GM18505 (cell line): ENCODE data around the gene OR8I2.
"Not testable (repeated sequence)": the region's sequence is repeated elsewhere in the genome, so short reads cannot be mapped to it uniquely, and the experiment has no call there.

Experiments
- ATAC-seq: cut with Tn5 transposase; IDR thresholded peaks from one replicate; pipeline ENCODE4 v1.9.1; 2021; ENCODE audit not compliant: unreplicated experiment
- POLR2A ChIP-seq: IDR thresholded peaks from 4 replicates; pipeline ENCODE4 v1.6.1; 2011; ENCODE audit warnings: borderline replicate concordance; ENCODE audit not compliant: insufficient read depth, insufficient read length; ENCODE audit errors: extremely low read depth

Gene OR8I2

DNA sequence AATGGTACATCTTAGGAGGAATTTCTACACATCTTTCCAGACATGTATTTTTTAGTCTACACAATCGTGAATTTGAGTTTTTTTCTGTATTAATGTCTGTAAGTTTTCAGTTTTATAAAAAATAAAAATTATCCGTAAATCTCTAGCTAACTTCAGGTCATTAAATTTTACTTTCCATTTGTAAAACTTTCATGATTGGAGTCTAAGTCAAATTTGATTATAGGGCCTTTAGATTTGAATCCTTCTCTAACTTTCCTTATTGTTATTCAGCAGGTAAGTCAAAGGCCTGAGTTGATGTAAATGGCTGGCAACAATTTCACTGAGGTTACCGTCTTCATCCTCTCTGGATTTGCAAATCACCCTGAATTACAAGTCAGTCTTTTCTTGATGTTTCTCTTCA lies at the start of gene OR8I2:
Gene OR8I2 (plus strand): TSS at position 301 of the 400 bp plus-strand sequence. CDS start 0 bp downstream, at position 301.
- TF ChIP-seq POLR2A, result no peak
- ATAC-seq, result no peak

DNA sequence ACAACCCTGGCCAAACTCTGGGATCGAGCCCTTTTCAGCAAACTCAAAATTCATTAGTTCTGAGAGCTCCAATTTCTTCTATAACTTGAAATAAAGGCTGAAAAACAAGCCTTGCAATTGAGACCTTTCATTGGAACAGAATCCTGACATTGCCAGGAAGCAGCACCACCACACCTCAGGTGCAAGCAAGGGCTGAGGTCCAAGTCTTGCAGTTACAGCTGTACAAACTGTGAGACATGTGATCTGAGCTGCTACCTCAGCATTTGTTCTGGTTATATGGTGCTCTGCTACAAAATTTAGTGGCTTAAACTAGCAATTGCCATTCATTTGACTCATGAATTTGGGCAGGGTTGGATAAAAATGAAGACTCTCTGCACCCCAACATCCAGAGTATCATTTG lies 47.6 kb upstream of the OR8I2 start:
- ATAC-seq, result no peak

DNA sequence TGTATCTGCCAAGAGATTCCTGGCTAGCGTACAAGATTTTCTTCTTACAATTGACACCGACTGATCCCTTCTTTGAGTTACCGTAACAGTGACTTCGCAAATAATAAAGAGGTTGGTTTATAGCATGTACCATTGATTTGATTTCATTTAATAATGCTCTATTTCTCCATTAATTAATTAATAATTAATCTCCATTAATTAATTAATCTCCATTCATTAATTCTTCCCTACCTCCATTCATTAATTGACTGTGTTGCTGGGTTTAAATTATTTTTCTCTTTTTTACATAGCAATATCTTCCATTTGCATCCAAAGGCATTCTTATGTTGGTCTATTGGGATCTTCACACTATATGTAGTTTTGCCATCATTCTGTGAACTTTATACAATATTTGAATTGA lies 44.6 kb upstream of the OR8I2 start:
- TF ChIP-seq POLR2A, result no peak
- no peak for ATAC-seq

More for the DNA sequence above, 47.6 kb upstream of the OR8I2 start:
- TF ChIP-seq POLR2A, result no peak

DNA sequence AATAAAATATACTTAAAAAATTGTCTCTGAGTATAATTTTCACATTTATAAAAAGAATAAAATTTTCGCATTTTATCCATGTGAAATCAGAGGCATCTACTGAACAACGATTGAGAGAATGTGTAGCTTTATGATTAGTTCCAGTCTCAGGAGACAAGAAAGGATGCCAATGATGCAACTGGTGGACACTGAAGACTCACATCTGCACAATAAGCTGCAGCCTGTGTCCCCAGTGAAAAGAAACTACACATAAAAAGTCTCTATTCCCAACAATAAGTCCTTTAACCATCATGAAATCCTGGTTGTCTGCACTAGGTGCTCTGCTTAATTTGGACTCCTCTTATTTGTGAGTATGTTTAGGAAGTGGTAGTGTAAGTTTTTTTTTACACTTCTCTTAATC lies 43.6 kb upstream of the OR8I2 start:
- no peak for TF ChIP-seq POLR2A
- no peak for ATAC-seq

DNA sequence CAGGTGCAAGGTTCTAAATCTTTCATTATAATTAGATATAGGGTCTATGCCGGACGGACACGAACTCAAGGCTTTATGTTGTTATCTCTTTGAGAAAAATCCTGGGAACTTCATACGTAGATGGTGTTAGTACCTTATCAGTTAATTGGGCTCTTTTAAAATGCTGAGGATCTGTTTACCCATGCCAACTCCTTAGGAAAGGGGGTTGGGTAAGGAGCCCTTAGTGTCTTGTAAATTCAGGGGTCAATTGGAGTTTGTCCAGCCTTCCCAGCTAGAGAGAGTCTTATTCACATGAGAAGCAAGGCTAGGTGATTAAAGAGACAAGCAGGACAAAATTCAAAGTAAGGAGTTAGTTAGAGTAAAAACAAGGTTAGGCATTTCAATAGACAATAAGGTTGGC lies 36.7 kb upstream of the OR8I2 start:
- ATAC-seq, result not testable (repeated sequence)

DNA sequence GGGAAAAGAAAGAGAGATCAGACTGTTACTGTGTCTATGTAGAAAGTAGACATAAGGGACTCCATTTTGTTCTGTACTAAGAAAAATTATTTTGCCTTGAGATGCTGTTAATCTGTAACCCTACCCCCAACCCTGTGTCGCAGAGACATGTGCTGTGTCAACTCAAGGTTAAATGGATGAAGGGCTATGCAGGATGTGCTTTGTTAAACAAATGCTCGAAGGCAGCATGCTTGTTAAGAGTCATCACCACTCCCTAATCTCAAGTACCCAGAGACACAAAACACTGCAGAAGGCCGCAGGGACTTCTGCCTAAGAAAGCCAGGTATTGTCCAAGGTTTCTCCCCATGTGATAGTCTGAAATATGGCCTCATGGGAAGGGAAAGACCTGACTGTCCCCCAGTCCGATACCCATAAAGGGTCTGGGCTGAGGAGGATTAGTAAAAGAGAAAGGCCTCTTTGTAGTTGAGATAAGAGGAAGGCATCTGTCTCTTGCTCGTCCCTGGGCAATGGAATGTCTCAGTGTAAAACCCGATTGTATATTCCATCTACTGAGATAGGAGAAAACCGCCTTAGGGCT lies 35.4 kb upstream of the OR8I2 start:
- ATAC-seq, result not testable (repeated sequence)

DNA sequence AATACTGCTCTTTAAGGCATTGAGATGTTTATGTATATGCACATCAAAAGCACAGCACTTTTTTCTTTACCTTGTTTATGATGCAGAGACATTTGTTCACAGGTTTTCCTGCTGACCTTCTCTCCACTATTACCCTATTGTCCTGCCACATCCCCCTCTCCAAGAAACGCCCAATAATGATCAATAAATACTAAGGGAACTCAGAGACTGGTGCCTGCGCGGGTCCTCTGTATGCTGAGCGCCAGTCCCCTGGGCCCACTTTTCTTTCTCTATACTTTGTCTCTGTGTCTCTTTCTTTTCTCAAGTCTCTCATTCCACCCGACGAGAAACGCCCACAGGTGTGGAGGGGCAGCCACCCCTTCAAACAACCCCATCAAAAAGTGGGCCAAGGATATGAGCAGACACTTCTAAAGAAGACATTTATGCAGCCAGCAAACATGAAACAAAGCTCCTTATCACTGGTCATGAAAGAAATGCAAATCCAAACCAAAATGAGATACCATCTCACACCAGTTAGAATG lies 34.8 kb upstream of the OR8I2 start:
- not testable (repeated sequence) for ATAC-seq

DNA sequence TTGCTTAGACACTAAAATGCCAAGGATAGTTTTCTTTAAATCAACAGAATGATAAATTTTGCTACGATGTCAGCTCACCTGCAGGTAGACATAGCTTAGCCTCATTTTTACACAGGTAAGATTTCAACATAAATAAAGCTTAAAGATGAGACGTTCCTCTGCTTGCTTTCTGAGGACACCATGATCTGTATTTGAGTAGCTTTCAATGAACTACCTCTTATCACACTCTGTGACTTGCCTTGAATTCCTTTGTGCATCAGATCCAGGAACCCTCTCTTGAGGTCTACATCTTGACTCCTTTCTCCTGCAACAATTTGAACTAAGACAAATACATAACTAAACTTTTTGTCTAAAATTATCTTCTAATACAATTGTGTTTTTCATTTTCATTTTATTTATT lies 26.1 kb upstream of the OR8I2 start:
- TF ChIP-seq POLR2A, result no peak
- no peak for ATAC-seq

DNA sequence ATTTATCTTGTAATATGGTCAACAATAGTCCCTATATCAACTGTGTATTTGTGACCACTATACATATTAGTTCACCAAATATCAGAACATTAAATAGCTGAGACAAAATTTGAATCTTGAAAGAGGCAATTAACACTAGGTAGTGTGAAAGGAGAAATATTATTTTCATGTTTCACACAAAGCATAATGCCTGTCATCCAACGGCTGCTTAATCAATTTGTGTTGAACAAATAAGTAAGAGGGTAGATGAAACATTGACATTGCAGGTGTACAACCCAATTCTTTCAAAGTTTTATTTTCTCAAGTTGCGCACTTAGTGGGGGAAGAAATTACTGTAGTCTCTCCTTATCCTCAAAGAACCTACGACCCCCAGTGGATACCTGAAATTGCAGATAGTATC lies 3.4 kb upstream of the OR8I2 start:
- TF ChIP-seq POLR2A, result no peak
- ATAC-seq, result no peak

DNA sequence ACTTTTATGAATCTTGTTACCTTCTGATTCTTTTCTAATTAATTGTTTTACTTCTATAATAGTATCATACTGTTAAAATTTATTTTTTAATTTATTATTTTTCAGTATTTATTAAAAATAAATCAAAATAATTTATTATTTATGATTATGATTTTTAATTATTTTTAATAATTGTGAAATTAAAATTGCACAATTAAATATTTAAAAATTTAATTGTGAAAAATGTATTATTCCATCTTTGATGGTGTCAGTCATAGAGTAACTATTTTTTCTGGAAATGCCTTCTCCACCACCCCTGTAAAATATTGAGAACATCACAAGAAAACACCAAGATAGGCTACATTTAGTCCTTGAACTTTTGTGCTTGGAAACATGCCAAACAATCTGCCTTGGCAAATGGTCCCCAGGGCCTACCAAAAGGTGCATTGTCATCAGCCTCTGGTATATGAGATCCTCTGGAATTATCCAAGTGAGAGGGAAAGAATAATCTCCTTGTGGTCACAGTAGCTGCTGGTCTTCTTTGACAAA lies 10.2 kb downstream of the OR8I2 start, which contains the start of gene OR8H2:
Gene OR8H2 (plus strand): TSS at position 478 of the 528 bp plus-strand sequence. CDS start 1,356 bp downstream, outside the sequence.
- no peak for ATAC-seq

DNA sequence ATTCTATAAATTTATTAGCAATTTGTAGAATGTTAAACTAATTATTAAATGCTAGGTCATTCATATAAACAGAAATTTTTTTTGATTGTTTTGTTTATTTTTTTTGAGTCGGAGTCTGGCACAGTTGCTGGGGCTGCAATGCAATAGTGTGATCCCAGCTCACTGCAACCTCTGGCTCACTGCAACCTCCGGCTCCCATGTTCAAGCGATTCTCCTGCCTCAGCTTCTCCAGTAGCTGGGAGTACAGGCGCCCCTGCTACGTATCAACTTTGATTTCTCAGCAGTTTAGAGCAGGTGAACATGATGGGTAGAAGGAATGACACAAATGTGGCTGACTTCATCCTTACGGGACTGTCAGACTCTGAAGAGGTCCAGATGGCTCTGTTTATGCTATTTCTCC lies 29.0 kb downstream of the OR8I2 start, which contains the start of gene OR8H3:
Gene OR8H3 (plus strand): TSS at position 301 of the 400 bp plus-strand sequence. CDS start 0 bp downstream, at position 301.
- ATAC-seq, result no peak

More for the DNA sequence above, 10.2 kb downstream of the OR8I2 start, which contains the start of gene OR8H2:
- no peak for TF ChIP-seq POLR2A

DNA sequence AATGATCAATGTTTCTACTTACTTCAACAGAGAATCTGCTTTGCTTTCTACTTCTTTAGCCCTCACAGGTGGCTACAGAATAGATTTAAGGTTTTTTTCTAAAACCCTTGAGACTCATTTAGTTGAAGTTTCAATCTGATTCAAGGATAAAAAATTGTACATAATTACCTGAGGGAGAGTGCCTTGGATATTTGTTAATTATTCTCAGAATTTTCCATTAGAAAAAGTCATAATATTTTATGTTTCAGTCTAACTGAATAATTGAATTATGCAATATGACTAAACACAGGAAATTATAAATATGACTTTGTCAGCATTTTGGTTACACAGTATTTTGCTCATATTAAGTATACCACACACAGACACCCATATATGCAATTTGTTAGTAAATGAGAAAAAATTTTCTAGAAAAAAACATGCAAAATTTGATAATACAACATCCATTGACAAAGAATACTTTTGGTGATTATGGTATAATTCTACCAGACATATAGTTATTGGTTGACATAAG lies 47.1 kb downstream of the OR8I2 start, which contains the start of gene OR8J3:
Gene OR8J3 (minus strand): TSS at position 51 of the 511 bp plus-strand sequence. CDS start 2,483 bp downstream, outside the sequence.
- no peak for ATAC-seq
- TF ChIP-seq POLR2A, result no peak

More for the DNA sequence above, 29.0 kb downstream of the OR8I2 start, which contains the start of gene OR8H3:
- TF ChIP-seq POLR2A, result no peak

DNA sequence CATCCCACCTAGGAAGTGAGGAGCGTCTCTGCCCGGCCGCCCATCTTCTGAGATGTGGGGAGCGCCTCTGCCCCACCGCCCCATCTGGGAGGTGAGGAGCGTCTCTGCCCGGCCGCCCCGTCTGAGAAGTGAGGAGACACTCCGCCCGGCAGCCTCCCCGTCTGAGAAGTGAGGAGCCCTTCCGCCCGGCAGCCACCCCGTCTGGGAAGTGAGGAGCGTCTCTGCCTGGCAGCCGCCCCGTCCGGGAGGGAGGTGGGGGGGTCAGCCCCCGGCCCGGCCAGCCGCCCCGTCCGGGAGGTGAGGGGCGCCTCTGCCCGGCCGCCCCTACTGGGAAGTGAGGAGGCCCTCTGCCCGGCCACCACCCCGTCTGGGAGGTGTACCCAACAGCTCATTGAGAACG lies 50.6 kb downstream of the OR8I2 start:
- ATAC-seq, result not testable (repeated sequence)
